ENCODE results near the gene MYT1. TPM values are rescaled to one million over a fixed set of nuclear protein-coding genes. Genes with fewer than 3 reads are reported as not detected.

Gene MYT1
- total RNA-seq, 3 donors from 2014 or later: under 0.01 TPM; not detected in 2

GRCh38 chr20:64269604-64270411 lies 105.6 kb downstream of the MYT1 start:
- DNase-seq (ENCODE audit: low spot score in 2 of 2): no peak
- intact Hi-C loops (cut with DNase I; ENCODE audit: low total_unique reads): no loop called here
- H3K27me3 ChIP-seq: no peaks in the 10 kb centered on the region
- H3K4me3 ChIP-seq: no peak overlapping the region
- H3K4me1 ChIP-seq: no peaks in the 10 kb centered on the region
- H3K27ac ChIP-seq: no peak overlapping the region
- H3K36me3 ChIP-seq: no peaks in the 10 kb centered on the region
- no peak for TF ChIP-seq POLR2AphosphoS5 (IDR thresholded peaks at IDR 0.05)
- no peak for TF ChIP-seq CTCF (IDR thresholded peaks at IDR 0.05)
- no peak for TF ChIP-seq POLR2A (IDR thresholded peaks at IDR 0.05)
- no peaks in the 10 kb centered on the region for H3K9me3 ChIP-seq

- Histone ChIP-seq H3K9me3 (no peaks in the 10 kb centered on the region), H3K36me3 (no peaks in the 10 kb centered on the region), H3K4me3 (no peak overlapping the region), H3K4me1 (no peaks in the 10 kb centered on the region), H3K27ac (no peak overlapping the region), H3K27me3 (no peaks in the 10 kb centered on the region)
- intact Hi-C loops (cut with DNase I; ENCODE audit: low total_unique reads): no loop called here
- TF ChIP-seq POLR2A (IDR thresholded peaks at IDR 0.05) (no peak), CTCF (IDR thresholded peaks at IDR 0.05) (no peak), POLR2AphosphoS5 (IDR thresholded peaks at IDR 0.05) (no peak)
- DNase-seq (ENCODE audit: low spot score in 2 of 2): no peak
These were observed 107.4 kb downstream of the MYT1 start for GRCh38 chr20:64271636-64272035.

DNA sequence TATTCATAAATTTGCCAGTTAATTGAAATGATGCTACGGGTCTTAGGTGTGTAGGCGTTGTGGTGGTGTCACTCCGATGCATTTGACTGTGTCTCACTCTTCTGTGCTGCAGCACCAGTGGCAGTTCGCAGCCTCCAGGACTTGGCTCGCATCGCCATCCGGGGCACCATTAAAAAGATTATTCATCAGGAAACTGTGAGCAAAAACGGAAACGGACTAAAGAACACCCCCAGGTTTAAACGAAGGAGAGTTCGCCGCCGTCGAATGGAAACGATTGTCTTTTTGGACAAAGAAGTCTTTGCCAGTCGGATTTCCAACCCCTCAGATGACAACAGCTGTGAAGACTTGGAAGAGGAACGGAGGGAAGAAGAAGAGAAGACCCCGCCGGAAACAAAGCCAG lies 108.9 kb downstream of the MYT1 start:
- Histone ChIP-seq H3K36me3 (no peaks in the 10 kb centered on the region), H3K27ac (no peak overlapping the region), H3K9me3 (no peaks in the 10 kb centered on the region), H3K27me3 (no peaks in the 10 kb centered on the region), H3K4me1 (no peaks in the 10 kb centered on the region), H3K4me3 (no peak overlapping the region)
- no peak for DNase-seq (ENCODE audit: low spot score in 2 of 2)
- intact Hi-C loops (cut with DNase I; ENCODE audit: low total_unique reads): no loop called here
- TF ChIP-seq CTCF (IDR thresholded peaks at IDR 0.05) (no peak), POLR2A (IDR thresholded peaks at IDR 0.05) (no peak), POLR2AphosphoS5 (IDR thresholded peaks at IDR 0.05) (no peak)

DNA sequence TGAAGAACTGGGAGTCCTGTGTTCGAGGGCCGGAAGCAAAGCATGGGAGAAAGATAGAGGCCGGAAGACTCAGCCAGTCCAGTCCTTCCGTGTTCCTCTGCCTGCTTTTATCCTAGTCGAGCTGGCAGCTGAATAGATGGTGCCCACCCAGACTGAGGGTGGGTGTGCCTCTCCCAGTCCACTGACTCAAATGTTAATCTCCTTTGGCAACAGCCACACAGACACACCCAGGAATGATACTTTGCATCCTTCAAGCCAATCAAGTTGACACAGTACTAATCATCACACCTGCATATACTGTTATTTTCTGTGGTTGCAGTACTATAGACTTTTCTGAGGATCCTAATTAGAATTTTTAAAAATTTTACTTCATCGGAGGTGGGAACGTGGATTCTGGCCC lies 112.6 kb downstream of the MYT1 start:
- Histone ChIP-seq H3K9me3 (no peaks in the 10 kb centered on the region), H3K27me3 (no peaks in the 10 kb centered on the region), H3K4me1 (no peaks in the 10 kb centered on the region), H3K4me3 (no peak overlapping the region), H3K36me3 (no peaks in the 10 kb centered on the region), H3K27ac (no peak overlapping the region)
- TF ChIP-seq POLR2AphosphoS5 (IDR thresholded peaks at IDR 0.05) (no peak), CTCF (IDR thresholded peaks at IDR 0.05) (no peak), POLR2A (IDR thresholded peaks at IDR 0.05) (no peak)
- no peak for DNase-seq (ENCODE audit: low spot score in 2 of 2)
- intact Hi-C loops (cut with DNase I; ENCODE audit: low total_unique reads): no loop called here

DNA sequence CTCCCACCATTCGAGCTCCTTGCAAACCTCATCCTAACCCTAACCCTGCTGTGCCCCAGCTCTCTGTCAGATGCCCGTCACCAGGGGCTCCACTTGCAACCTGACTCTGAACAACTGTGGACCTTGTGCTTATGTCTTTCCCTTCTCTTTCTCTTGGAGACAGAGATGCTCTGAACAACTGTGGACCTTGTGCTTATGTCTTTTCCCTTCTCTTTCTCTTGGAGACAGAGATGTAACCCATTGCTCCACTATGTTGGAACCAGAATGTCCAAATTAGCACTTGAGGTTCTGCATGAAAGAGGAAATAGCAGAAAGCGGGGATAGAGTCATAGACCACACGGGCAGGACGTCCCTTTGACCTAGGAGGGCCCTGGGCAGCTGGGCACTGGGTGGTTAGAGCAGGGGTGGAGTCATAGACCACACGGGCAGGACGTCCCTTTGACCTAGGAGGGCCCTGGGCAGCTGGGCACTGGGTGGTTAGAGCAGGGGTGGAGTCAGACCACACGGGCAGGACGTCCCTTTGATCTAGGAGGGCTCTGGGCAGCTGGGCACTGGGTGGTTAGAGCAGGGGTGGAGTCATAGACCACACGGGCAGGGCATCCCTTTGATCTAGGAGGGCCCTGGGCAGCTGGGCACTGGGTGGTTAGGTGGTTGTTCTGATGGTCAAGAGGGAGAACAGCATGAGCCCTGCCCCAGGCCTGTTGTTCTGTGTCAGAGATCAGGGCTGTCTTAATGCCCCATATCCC lies 113.5 kb downstream of the MYT1 start:
- no peaks in the 10 kb centered on the region for H3K36me3 ChIP-seq
- H3K27ac ChIP-seq: no peak overlapping the region
- no peaks in the 10 kb centered on the region for H3K4me1 ChIP-seq
- no peak overlapping the region for H3K4me3 ChIP-seq
- DNase-seq (ENCODE audit: low spot score in 2 of 2): no peak
- no peaks in the 10 kb centered on the region for H3K9me3 ChIP-seq
- intact Hi-C loops (cut with DNase I; ENCODE audit: low total_unique reads): no loop called here
- H3K27me3 ChIP-seq: no peaks in the 10 kb centered on the region
- no peak for TF ChIP-seq CTCF (IDR thresholded peaks at IDR 0.05)
- TF ChIP-seq POLR2A (IDR thresholded peaks at IDR 0.05): no peak
- TF ChIP-seq POLR2AphosphoS5 (IDR thresholded peaks at IDR 0.05): no peak

All from breast epithelium (tissue), 4 donors.